GM20000 (cell line): ENCODE data around the gene WNT3.

Experiments used
- DNase-seq: peaks from one replicate; pipeline ENCODE4 v3.0.0; 2012; ENCODE audit warnings: low spot score
- TF ChIP-seq, protein P1 (sequence below): IDR thresholded peaks from 2 replicates; pipeline ENCODE4 v1.5.1; 2012; ENCODE audit warnings: mild to moderate bottlenecking, control low read depth; ENCODE audit errors: extremely low read depth, missing control alignments

The WNT3 gene

DNA sequence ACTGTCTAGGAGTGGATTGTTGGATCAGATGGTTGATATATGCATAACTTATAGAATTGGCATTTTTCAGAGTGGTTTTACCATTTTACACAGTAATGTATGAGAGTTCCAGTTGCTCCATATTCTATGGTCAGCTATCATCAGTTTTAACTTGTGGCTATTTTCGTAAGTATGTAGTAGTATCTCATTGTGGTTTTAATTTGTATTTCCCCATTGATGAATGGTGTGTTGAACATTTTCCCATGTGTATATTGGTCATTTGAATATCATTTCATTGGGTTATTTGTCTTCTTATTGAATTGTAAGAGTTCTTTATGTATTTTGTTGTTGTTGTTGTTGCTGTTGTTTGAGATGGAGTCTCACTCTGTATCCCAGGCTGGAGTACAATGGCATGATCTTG, 39.1 kb upstream of the WNT3 start:
- TF ChIP-seq, protein P1, sequence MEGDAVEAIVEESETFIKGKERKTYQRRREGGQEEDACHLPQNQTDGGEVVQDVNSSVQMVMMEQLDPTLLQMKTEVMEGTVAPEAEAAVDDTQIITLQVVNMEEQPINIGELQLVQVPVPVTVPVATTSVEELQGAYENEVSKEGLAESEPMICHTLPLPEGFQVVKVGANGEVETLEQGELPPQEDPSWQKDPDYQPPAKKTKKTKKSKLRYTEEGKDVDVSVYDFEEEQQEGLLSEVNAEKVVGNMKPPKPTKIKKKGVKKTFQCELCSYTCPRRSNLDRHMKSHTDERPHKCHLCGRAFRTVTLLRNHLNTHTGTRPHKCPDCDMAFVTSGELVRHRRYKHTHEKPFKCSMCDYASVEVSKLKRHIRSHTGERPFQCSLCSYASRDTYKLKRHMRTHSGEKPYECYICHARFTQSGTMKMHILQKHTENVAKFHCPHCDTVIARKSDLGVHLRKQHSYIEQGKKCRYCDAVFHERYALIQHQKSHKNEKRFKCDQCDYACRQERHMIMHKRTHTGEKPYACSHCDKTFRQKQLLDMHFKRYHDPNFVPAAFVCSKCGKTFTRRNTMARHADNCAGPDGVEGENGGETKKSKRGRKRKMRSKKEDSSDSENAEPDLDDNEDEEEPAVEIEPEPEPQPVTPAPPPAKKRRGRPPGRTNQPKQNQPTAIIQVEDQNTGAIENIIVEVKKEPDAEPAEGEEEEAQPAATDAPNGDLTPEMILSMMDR: no peak
- DNase-seq: no peak

DNA sequence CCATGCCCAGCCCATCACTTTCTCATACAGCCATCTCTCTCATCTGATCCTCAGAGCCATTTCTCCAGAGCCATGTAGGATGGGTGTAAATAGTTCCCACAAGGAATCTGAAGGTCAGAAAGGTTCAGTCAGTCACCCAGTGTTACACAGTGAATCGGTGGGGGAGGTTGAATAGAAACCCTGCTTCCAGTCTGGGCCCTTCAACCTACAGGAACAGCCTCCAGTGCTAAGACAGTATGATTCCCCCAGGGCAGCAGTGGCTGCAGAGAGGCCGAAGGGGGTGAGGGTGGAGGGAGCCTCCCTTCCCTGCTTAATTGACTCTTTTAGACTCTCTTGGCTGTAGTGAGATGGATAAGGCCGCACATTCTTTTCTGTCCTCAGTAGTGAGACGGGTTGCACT, 36.5 kb upstream of the WNT3 start:
- TF ChIP-seq, protein P1: no peak
- DNase-seq: no peak

DNA sequence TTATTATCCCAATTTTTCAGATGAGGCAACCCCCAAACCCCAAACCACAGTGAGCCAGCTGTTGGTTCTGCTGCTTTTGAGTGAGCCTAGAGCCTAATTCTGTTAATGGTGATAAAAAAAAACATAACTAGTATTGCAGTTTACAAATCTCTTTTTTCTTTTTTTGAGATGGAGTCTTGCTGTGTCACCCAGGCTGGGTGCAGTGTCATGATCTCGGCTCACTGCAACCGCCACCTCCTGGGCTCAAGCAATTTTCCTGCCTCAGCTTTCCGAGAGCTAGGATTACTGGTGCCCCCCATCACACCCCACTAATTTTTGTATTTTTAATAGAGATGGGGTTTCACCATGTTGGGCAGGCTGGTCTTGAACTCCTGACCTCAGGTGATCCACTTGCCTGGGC, 36.0 kb upstream of the WNT3 start:
- DNase-seq: no peak
- TF ChIP-seq, protein P1: no peak

DNA sequence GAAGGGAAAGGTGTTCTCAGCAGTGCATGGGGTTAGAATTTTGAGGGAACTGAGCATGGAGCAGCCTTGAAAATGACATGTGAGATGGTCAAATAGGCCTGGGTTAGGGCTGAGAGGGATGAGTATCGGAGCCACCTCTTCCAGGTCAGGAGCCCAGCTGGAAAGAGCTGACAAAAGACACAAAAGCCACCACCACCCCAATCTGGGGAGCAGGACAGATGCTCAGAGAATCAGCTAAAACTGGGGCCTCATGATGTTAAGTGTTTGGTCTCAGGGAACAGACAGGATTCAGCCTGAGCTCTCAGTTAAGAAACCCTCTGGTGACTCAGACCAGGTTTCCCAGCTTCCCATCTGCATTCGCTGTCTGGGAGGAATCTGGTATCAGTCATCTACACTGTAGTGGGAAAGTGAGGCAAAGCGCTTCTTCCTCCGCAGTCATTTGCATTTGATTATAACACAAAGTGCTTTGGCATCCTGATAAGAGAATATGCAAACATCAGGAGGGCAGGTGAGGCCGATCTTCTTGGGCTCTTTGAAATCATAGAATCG, 35.5 kb upstream of the WNT3 start:
- no peak for DNase-seq
- TF ChIP-seq, protein P1: no peak

DNA sequence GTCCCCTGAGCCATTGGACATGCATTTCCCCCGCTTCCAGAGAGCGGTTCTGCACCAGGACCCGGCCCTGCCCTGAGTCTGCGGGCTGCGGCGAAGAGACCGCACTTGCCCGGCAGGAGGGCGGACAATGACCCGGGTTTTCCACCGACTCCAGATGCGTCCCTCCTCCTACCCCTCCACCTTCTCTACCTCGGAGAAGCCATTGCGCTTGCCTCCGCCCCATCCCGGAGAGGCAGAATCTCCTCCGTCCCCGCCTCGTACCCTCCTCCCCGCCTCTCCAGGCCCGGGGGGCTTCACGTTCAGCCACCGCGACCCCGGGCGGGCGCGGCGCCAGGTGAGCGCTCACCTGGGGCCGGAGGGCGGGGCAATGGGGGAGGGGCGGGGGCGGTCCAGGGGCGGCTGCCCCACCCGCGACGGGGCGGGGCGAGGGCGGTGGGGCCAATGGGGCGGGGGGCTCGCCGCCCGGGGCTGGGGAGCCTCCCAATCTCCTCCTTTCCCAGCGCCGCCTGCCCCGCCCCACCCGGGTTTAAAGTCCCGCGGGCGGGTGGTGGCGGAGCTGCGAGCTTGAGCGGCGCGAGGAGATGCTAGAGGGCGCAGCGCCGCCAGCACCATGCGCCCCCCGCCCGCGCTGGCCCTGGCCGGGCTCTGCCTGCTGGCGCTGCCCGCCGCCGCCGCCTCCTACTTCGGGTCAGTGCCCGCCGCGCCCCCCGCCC, 32.7 kb upstream of the WNT3 start, which contains the start of gene WNT9B:
Gene WNT9B (plus strand): TSS at position 555 of the 713 bp plus-strand sequence. CDS start 56 bp downstream, at position 611.
- TF ChIP-seq, protein P1: no peak

DNA sequence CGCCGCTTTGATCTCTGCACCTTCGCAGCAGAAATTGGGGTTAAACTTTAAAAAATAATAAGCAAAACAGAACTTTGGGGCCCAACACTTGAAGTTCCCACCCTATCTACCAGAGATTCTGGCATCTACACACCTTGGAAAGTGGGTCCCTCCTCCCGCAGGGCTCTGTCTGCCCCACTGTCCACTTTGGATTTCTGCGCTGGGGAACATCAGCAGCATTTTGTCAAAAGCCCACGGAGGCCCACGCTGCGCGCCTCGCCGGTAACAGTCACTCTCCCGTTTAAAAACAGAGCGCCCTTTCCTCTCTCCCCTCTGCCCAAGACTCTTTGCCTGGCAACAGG, 32.2 kb upstream of the WNT3 start:
- DNase-seq: no peak
- TF ChIP-seq, protein P1: no peak

More for the DNA sequence above, 32.7 kb upstream of the WNT3 start, which contains the start of gene WNT9B:
- no peak for DNase-seq

DNA sequence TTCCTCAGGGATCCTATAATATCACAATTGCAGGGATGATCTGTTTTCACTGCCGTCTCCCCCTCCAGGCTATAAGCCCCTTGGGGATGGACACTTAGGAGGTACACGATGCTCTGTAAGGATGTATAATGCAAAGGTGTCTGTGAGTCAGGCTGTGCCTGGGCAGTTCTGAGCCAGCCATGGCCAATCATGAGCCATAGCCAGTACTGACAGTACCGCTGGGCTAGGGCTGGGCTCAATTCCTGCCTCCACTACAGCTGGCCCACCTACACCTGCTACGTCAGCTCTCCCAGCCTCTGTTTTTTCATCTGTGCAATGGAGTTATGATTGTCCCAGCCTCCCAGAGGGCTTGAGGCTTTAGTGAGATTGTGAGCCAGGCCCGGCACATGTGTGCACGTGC, 30.0 kb upstream of the WNT3 start:
- TF ChIP-seq, protein P1: no peak
- DNase-seq: no peak
